WERI-Rb-1 (cell line): ENCODE results near the gene TRAPPC11.
"Not testable (repeated sequence)": the region's sequence is repeated elsewhere in the genome, so short reads cannot be mapped to it uniquely, and the experiment has no call there.

Experiments used
- DNase-seq: peaks from one replicate; pipeline ENCODE4 v3.0.0-alpha.2; 2020
- H3K27ac ChIP-seq: fragments of 250-450 bp; sonication (Bioruptor Pico); 2 replicates; pipeline ENCODE4 v1.5.1; 2020; ENCODE audit warnings: mild to moderate bottlenecking, moderate library complexity
- H3K27me3 ChIP-seq: fragments of 250-450 bp; sonication (Bioruptor Pico); 2 replicates; pipeline ENCODE4 v1.5.1; 2021; ENCODE audit warnings: mild to moderate bottlenecking, low read depth, moderate library complexity; ENCODE audit not compliant: insufficient read depth, severe bottlenecking
- H3K36me3 ChIP-seq: fragments of 250-450 bp; sonication (Bioruptor Pico); 2 replicates; pipeline ENCODE4 v1.5.1; 2020; ENCODE audit warnings: mild to moderate bottlenecking, moderate library complexity
- H3K4me3 ChIP-seq: 2 replicates; pipeline ENCODE4 v1.5.1; 2011; ENCODE audit warnings: low read depth, mild to moderate bottlenecking, control low read depth, low read length
- H3K9me3 ChIP-seq: fragments of 250-450 bp; sonication (Bioruptor Pico); 2 replicates; pipeline ENCODE4 v1.5.1; 2021; ENCODE audit warnings: mild to moderate bottlenecking, moderate library complexity; ENCODE audit not compliant: severe bottlenecking
- TF ChIP-seq, protein P1 (sequence below): IDR thresholded peaks from 2 replicates; pipeline ENCODE4 v1.5.1; 2011; ENCODE audit warnings: low read depth, mild to moderate bottlenecking, control low read depth, inconsistent platforms, low read length

The TRAPPC11 gene

DNA sequence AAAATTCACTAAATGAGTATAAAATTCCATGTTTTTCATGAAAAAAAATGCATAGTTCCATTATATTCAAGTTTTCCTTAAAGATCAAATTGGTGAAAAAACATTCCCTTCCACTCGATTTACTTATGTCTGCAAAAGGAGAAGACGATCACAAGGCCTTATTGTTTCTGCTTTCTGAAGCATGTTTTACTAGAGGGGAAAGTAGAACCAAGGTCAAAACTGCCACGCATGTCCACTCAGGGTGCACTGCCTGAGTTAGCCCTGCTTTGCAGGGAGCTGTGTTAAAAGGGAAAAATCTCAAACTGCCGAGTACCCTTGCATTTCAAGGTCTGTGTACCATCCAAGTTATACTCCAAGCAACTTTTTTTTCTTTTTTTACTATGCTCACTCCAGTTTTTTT is 57.2 kb downstream of the TRAPPC11 start:
- H3K27me3 ChIP-seq, result no peaks in the 10 kb centered on the region
- H3K4me3 ChIP-seq, result no peak overlapping the region
- TF ChIP-seq, protein P1, sequence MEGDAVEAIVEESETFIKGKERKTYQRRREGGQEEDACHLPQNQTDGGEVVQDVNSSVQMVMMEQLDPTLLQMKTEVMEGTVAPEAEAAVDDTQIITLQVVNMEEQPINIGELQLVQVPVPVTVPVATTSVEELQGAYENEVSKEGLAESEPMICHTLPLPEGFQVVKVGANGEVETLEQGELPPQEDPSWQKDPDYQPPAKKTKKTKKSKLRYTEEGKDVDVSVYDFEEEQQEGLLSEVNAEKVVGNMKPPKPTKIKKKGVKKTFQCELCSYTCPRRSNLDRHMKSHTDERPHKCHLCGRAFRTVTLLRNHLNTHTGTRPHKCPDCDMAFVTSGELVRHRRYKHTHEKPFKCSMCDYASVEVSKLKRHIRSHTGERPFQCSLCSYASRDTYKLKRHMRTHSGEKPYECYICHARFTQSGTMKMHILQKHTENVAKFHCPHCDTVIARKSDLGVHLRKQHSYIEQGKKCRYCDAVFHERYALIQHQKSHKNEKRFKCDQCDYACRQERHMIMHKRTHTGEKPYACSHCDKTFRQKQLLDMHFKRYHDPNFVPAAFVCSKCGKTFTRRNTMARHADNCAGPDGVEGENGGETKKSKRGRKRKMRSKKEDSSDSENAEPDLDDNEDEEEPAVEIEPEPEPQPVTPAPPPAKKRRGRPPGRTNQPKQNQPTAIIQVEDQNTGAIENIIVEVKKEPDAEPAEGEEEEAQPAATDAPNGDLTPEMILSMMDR, result no peak
- H3K36me3 ChIP-seq, result peaks cover 11% of the 10 kb centered on the region
- H3K9me3 ChIP-seq, result no peaks in the 10 kb centered on the region
- no peak for DNase-seq
- no peak overlapping the region for H3K27ac ChIP-seq

DNA sequence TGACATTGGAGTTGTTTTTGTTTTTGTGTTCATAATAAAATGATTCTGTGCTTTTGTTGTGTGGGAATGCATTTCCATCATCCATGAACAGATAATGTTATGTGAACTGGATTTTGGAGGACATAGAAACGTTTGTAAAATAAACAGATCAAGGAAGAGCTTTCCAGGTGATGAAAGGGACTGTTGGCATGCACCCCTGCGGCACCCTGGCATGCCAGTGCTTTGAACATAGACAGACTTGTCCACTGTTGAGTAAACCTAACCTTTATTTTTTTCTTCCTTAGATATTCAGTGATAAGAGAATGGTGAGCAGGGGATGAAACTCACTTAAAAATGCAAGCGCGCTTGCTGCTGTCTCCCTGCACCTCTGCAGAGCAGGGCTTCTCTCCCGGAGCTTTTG is 59.8 kb downstream of the TRAPPC11 start:
- Histone ChIP-seq H3K36me3 (no peaks in the 10 kb centered on the region), H3K27ac (no peak overlapping the region), H3K4me3 (no peak overlapping the region), H3K27me3 (no peaks in the 10 kb centered on the region), H3K9me3 (no peaks in the 10 kb centered on the region)
- TF ChIP-seq, protein P1, result no peak
- DNase-seq, result no peak

DNA sequence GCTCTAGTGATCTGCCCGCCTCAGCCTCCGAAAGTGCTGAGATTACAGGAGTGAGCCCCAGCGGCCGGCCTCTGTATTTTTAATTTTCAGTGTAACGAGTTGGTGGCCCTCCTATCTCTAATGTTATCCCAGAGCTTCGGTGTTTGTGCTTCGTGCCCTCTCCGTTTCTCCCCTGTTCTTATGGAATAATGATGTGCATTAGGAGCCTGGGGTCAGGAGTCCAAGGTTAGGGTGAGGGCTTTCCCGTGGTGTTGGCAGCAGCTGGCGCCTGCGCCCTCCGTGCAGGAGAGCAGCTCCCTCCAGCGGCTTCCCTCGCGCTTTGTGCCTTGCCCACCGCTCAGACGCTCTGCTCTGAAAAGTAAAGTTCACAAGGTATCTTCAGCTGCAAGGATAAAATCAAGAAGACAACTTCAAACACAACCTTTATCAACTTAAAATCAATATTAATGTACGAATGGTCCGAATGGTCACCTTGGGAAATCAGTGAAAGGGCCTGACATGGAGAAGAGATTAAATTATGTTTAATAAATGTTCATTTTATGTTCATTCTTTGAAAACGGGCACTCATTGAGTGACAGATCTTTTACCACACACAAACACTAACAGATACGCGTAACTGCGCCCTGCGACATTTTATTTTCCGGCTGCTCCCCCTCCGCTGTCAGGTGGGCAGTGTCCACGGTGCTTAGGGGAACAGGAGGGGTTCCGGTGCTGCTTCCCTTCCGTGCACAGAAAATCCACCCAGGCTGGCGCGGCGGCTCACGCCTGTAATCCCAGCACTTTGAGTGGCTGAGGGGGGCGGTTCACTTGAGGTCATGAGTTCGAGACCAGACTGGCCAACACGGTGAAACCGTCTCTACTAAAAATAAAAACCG is 62.4 kb downstream of the TRAPPC11 start:
- no peak overlapping the region for H3K27ac ChIP-seq
- no peak for DNase-seq
- no peak overlapping the region for H3K4me3 ChIP-seq
- TF ChIP-seq, protein P1, result no peak
- H3K9me3 ChIP-seq, result peaks cover 9% of the 10 kb centered on the region
- no peaks in the 10 kb centered on the region for H3K36me3 ChIP-seq
- no peaks in the 10 kb centered on the region for H3K27me3 ChIP-seq

DNA sequence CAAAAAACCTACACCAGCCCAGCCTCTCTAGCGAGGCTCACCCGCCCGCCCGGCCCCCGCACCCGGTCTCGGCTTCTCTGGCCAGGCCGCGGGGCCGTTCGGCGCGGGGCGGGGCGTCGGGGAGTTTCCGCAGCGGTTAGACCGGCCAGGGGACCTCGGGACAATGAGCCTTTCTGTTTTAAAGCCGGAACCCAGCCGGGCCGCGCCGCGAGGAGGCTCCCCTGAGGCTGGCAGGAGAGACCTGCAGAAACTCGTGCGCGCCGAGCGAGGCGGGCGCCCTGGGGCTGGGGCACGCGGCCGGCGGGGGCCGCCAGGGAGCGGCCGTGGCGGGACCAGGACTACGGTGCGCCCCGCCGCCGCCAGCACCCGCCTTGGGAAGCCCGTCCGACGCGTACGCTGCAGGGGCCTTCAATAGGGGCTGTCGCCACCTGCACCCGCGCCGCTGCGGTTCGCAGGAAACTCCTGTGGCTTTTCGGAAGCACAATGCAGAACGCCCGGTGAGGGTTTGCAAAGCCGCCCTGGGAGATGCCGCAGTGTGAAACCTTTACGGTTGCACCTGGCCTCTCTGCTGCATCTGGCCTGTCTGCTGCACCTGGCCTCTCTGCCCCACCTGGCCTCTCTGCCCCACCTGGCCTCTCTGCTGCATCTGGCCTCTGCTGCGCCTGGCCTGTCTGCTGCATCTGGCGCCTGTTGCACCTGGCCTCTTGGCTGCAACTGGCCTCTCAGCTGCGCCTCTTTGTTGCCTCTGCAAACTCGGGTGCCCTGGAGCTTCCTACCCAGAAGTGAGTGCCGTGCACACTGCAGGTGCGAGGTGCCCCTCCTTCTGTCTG is 63.9 kb downstream of the TRAPPC11 start:
- Histone ChIP-seq H3K4me3 (peak overlapping the region; percentile 63), H3K27me3 (no peaks in the 10 kb centered on the region), H3K9me3 (peaks cover 9% of the 10 kb centered on the region), H3K27ac (peak overlapping the region; percentile 54), H3K36me3 (no peaks in the 10 kb centered on the region)
- TF ChIP-seq, protein P1, result no peak
- peak; percentile 78 for DNase-seq

DNA sequence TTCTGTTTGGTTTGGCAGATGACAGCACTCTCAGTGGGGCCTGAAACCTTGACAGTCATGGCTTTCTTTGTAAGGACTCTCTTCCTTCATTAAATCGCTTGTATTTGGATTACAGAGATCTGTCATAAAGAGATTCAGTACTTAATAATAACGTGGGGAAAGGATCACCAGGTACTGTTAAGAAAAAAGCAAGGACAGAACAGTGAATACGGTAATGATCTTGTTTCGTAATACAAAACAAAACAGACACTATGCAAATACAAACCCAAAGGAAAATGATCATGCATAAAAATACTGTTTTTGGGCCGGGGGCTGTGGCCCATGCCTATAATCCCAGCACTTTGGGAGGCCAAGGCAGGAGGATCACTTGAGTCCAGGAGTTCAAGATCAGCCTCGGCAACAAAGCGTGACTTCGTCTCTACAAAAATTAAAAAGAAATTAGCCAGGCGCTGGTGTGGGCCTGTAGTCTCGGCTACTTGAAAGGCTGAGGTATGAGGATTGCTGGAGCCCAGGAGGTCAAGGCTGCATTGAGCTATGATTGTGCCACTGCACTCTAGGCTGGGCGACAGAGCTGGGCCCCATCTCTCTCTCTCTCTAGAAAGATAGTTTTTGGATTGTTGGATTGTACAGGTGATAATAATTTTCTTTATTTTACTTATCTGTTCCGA is 64.6 kb downstream of the TRAPPC11 start:
- no peak overlapping the region for H3K4me3 ChIP-seq
- no peaks in the 10 kb centered on the region for H3K27me3 ChIP-seq
- DNase-seq, result no peak
- H3K27ac ChIP-seq, result no peak overlapping the region
- peaks cover 9% of the 10 kb centered on the region for H3K9me3 ChIP-seq
- H3K36me3 ChIP-seq, result no peaks in the 10 kb centered on the region
- TF ChIP-seq, protein P1, result no peak

DNA sequence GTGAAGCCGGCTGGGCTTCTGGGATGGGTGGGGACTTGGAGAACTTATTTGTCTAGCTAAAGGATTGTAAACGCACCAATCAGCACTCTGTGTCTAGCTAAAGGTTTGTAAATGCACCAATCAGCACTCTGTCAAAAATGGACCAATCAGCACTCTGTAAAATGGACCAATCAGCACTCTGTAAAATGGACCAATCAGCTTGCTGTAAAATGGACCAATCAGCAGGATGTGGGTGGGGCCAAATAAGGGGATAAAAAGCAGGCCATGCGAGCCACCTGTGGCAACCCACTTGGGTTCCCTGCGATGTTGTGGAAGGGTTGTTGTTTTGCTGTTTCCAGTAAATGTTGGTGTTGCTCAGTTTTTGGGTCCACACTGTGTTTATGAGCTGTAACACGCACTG is 66.5 kb downstream of the TRAPPC11 start:
- not testable (repeated sequence) for H3K27me3 ChIP-seq, H3K27ac ChIP-seq, H3K36me3 ChIP-seq, DNase-seq, H3K9me3 ChIP-seq, H3K4me3 ChIP-seq
